Parathyroid adenoma (tissue), 2 donors: ENCODE data around the gene HBE1.

Experiments
- H2AFZ ChIP-seq: fragments of 300-600 bp; sonication (generic); one replicate; pipeline ENCODE4 v1.7.0; 2017; ENCODE audit warnings: antibody characterized with exemption, mild to moderate bottlenecking
- H3K27ac ChIP-seq: fragments of 300-600 bp; sonication (generic); one replicate; pipeline ENCODE4 v1.7.0; 2017
- H3K27me3 ChIP-seq: fragments of 300-600 bp; sonication (generic); one replicate; pipeline ENCODE4 v1.7.0; 2017; ENCODE audit warnings: low read length; ENCODE audit not compliant: control insufficient read depth, insufficient read depth
- H3K36me3 ChIP-seq: fragments of 300-600 bp; sonication (generic); one replicate; pipeline ENCODE4 v1.7.0; 2017; ENCODE audit warnings: low read length; ENCODE audit not compliant: control insufficient read depth, insufficient read depth
- H3K4me1 ChIP-seq: fragments of 300-600 bp; sonication (generic); one replicate; pipeline ENCODE4 v1.7.0; 2017; ENCODE audit warnings: control low read depth
- H3K4me2 ChIP-seq: fragments of 300-600 bp; sonication (generic); one replicate; pipeline ENCODE4 v1.7.0; 2017; ENCODE audit warnings: low read length
- H3K4me3 ChIP-seq: fragments of 300-600 bp; sonication (generic); one replicate; pipeline ENCODE4 v1.7.0; 2017; ENCODE audit warnings: low read depth, low read length
- H3K79me2 ChIP-seq: fragments of 300-600 bp; sonication (generic); one replicate; pipeline ENCODE4 v1.7.0; 2017; ENCODE audit warnings: control low read depth
- H3K9ac ChIP-seq: fragments of 300-600 bp; sonication (generic); one replicate; pipeline ENCODE4 v1.7.0; 2017; ENCODE audit warnings: mild to moderate bottlenecking
- H3K9me3 ChIP-seq: fragments of 300-600 bp; sonication (generic); one replicate; pipeline ENCODE4 v1.7.0; 2017; ENCODE audit warnings: low read length; ENCODE audit not compliant: control insufficient read depth
- TF ChIP-seq, protein P1 (sequence below): fragments of 300-600 bp; sonication (generic); IDR thresholded peaks from one replicate; pipeline ENCODE4 v1.7.0; 2017; ENCODE audit warnings: antibody characterized with exemption, mild to moderate bottlenecking
- donor health status: primary hyperparathyroidism.

HBE1 gene

GRCh38 chr11:5304046-5304445 lies 34.3 kb upstream of the HBE1 start:
- H2AFZ ChIP-seq: no peak overlapping the region
- H3K4me3 ChIP-seq: no peak overlapping the region
- H3K27ac ChIP-seq: no peak overlapping the region
- no peak overlapping the region for H3K4me2 ChIP-seq
- H3K4me1 ChIP-seq: no peaks in the 10 kb centered on the region
- no peaks in the 10 kb centered on the region for H3K9me3 ChIP-seq
- H3K9ac ChIP-seq: no peak overlapping the region
- no peaks in the 10 kb centered on the region for H3K27me3 ChIP-seq
- TF ChIP-seq, protein P1, sequence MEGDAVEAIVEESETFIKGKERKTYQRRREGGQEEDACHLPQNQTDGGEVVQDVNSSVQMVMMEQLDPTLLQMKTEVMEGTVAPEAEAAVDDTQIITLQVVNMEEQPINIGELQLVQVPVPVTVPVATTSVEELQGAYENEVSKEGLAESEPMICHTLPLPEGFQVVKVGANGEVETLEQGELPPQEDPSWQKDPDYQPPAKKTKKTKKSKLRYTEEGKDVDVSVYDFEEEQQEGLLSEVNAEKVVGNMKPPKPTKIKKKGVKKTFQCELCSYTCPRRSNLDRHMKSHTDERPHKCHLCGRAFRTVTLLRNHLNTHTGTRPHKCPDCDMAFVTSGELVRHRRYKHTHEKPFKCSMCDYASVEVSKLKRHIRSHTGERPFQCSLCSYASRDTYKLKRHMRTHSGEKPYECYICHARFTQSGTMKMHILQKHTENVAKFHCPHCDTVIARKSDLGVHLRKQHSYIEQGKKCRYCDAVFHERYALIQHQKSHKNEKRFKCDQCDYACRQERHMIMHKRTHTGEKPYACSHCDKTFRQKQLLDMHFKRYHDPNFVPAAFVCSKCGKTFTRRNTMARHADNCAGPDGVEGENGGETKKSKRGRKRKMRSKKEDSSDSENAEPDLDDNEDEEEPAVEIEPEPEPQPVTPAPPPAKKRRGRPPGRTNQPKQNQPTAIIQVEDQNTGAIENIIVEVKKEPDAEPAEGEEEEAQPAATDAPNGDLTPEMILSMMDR: no peak
- no peaks in the 10 kb centered on the region for H3K79me2 ChIP-seq
- no peaks in the 10 kb centered on the region for H3K36me3 ChIP-seq

GRCh38 chr11:5303626-5304025 lies 33.9 kb upstream of the HBE1 start:
- H3K4me1 ChIP-seq: no peaks in the 10 kb centered on the region
- no peak overlapping the region for H3K9ac ChIP-seq
- no peak overlapping the region for H2AFZ ChIP-seq
- no peak overlapping the region for H3K4me3 ChIP-seq
- no peaks in the 10 kb centered on the region for H3K27me3 ChIP-seq
- H3K79me2 ChIP-seq: no peaks in the 10 kb centered on the region
- no peaks in the 10 kb centered on the region for H3K36me3 ChIP-seq
- H3K9me3 ChIP-seq: no peaks in the 10 kb centered on the region
- no peak overlapping the region for H3K4me2 ChIP-seq
- TF ChIP-seq, protein P1: no peak
- no peak overlapping the region for H3K27ac ChIP-seq

GRCh38 chr11:5301846-5302245 lies 32.1 kb upstream of the HBE1 start, which contains the start of gene OR51B4:
Gene OR51B4 (minus strand): TSS chr11:5301946. CDS start chr11:5301946, 0 bp downstream.
- Histone ChIP-seq H3K27me3 (no peaks in the 10 kb centered on the region), H3K9ac (no peak within 1 kb of the TSS), H3K4me3 (no peak within 1 kb of the TSS), H3K4me1 (no peaks in the 10 kb centered on the region), H3K9me3 (no peaks in the 10 kb centered on the region), H3K36me3 (no peaks in the 10 kb centered on the region), H3K4me2 (no peak within 1 kb of the TSS), H2AFZ (no peak within 1 kb of the TSS), H3K27ac (no peak within 1 kb of the TSS), H3K79me2 (no peaks in the 10 kb centered on the region)
- TF ChIP-seq, protein P1: no peak

- Histone ChIP-seq H3K27ac (no peak overlapping the region), H3K4me2 (no peak overlapping the region), H2AFZ (no peak overlapping the region), H3K79me2 (no peaks in the 10 kb centered on the region), H3K36me3 (no peaks in the 10 kb centered on the region), H3K4me1 (no peaks in the 10 kb centered on the region), H3K4me3 (no peak overlapping the region), H3K9ac (no peak overlapping the region), H3K27me3 (no peaks in the 10 kb centered on the region), H3K9me3 (no peaks in the 10 kb centered on the region)
- TF ChIP-seq, protein P1: no peak
Measured at GRCh38 chr11:5300251-5300650, 30.5 kb upstream of the HBE1 start.

- TF ChIP-seq, protein P1: no peak
- H3K27me3 ChIP-seq: no peaks in the 10 kb centered on the region
- no peak overlapping the region for H3K4me3 ChIP-seq
- H3K4me1 ChIP-seq: no peaks in the 10 kb centered on the region
- H3K9ac ChIP-seq: no peak overlapping the region
- no peak overlapping the region for H3K27ac ChIP-seq
- H3K9me3 ChIP-seq: no peaks in the 10 kb centered on the region
- no peaks in the 10 kb centered on the region for H3K79me2 ChIP-seq
- no peak overlapping the region for H2AFZ ChIP-seq
- H3K36me3 ChIP-seq: no peaks in the 10 kb centered on the region
- no peak overlapping the region for H3K4me2 ChIP-seq
Measured at GRCh38 chr11:5298451-5298850, 28.7 kb upstream of the HBE1 start.
